Caco-2 (cell line): ENCODE data around the gene IRF2BP2. TPM values are rescaled to one million over a fixed set of nuclear protein-coding genes. Genes with fewer than 3 reads are reported as not detected.

Experiments
- BruUV-seq: library from RNA; stranded (reverse); fragments of 400-500 nt; replicated peaks from 2 replicates; lab custom pipeline; 2021; lab: Mats Ljungman, UMichigan
- CTCF ChIA-PET: fragments of 300-600 bp; sonication (Branson Sonifier 250); formaldehyde crosslinking; loops from one replicate; lab custom pipeline; 2022; ENCODE audit warnings: antibody characterized with exemption; lab: Charles Lee
- POLR2A ChIA-PET: fragments of 300-600 bp; sonication (Branson Sonifier 250); formaldehyde crosslinking; loops from one replicate; lab custom pipeline; 2022; ENCODE audit warnings: antibody characterized with exemption; lab: Charles Lee
- DNase-seq, 2 experiments: peaks; one replicate each; pipeline versions ENCODE4 v3.0.0 to v3.0.0-alpha.2; 2020 to 2022
- H3K27me3 ChIP-seq: replicated peaks from 2 replicates; pipeline ENCODE4 v1.6.0; 2011; ENCODE audit warnings: low read length; ENCODE audit not compliant: control insufficient read depth, insufficient read depth
- H3K36me3 ChIP-seq: 2 replicates; pipeline ENCODE4 v1.5.1; 2011; ENCODE audit warnings: low read length; ENCODE audit not compliant: control insufficient read depth, insufficient read depth
- H3K4me1 ChIP-seq: fragments of 250-450 bp; sonication (Bioruptor Pico); 2 replicates; pipeline ENCODE4 v1.5.1; 2020; ENCODE audit warnings: mild to moderate bottlenecking
- H3K4me3 ChIP-seq: 2 replicates; pipeline ENCODE4 v1.5.1; 2011; ENCODE audit warnings: low read depth, mild to moderate bottlenecking, control low read depth, low read length
- H3K9me3 ChIP-seq: fragments of 250-450 bp; sonication (Bioruptor Pico); 2 replicates; pipeline ENCODE4 v1.5.1; 2020; ENCODE audit warnings: mild to moderate bottlenecking, moderate library complexity
- H3K27ac Mint-ChIP-seq: one replicate; pipeline ENCODE4 v1.8.0; 2022; ENCODE audit warnings: mixed read lengths; ENCODE audit not compliant: unreplicated experiment
- H3K27me3 Mint-ChIP-seq: one replicate; pipeline ENCODE4 v1.8.0; 2022; ENCODE audit warnings: mixed read lengths; ENCODE audit not compliant: insufficient read depth, unreplicated experiment
- H3K36me3 Mint-ChIP-seq: one replicate; pipeline ENCODE4 v1.8.0; 2022; ENCODE audit warnings: mild to moderate bottlenecking, mixed read lengths; ENCODE audit not compliant: insufficient read depth, unreplicated experiment
- H3K4me1 Mint-ChIP-seq: one replicate; pipeline ENCODE4 v1.8.0; 2022; ENCODE audit warnings: low read depth, mixed read lengths; ENCODE audit not compliant: unreplicated experiment
- H3K4me3 Mint-ChIP-seq: one replicate; pipeline ENCODE4 v1.8.0; 2022; ENCODE audit warnings: mild to moderate bottlenecking, moderate library complexity, mixed read lengths; ENCODE audit not compliant: unreplicated experiment
- H3K9me3 Mint-ChIP-seq: one replicate; pipeline ENCODE4 v1.8.0; 2022; ENCODE audit warnings: mixed read lengths; ENCODE audit not compliant: unreplicated experiment
- intact Hi-C: fragments of 100-400 bp; cut with micrococcal nuclease; formaldehyde crosslinking; loops from one replicate; pipeline ENCODE4 v1.10.0; 2022; ENCODE audit not compliant: unreplicated experiment
- total RNA-seq: library from RNA; stranded (reverse); gene quantifications from 2 replicates; pipeline ENCODE4 v1.2.3, GENCODE V29; 2022
- TF ChIP-seq, protein P1 (sequence below), 2 experiments: fragments of 200-600 bp in 1 of 2; IDR thresholded peaks; 1 replicate in 1 of 2; 2 replicates in 1 of 2; pipeline versions ENCODE4 v1.5.1 to v1.8.0; 2011 to 2022; ENCODE audit warnings: antibody characterized with exemption in 1 of 2, control low read depth in 1 of 2, inconsistent platforms in 1 of 2, low read depth in 1 of 2, low read length in 1 of 2, mild to moderate bottlenecking in 1 of 2, moderate library complexity in 1 of 2; ENCODE audit not compliant: insufficient read depth in 1 of 2, severe bottlenecking in 1 of 2, unreplicated experiment in 1 of 2

IRF2BP2 gene
- total RNA-seq, 1 experiment from 2014 or later = 135 TPM

DNA sequence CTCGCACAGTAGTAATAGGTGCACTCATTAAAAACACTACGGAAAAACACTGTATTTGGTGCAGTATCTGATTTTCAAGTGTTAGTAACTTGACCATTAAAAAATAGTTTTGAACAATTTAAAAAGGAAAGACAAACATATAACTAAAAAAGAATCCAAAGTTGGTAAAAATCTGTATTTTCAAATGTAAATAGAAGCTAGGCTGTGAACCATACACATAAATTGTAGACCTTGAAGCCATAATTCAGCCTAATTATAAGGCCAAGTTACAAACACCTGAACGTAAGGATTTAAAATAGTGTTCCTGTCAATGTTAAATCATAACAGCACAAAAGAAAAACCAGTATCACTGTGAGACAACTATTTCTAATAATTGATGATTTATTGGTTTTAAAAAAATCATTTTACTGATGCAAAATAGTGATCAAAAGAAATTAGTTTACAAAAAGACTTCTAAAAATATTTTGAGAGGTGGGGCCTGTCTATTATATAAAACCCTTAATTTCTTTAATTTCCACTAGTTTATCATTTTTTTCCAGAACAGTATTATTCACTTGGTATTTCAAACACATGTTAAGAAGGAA, 4.5 kb downstream of the IRF2BP2 start:
- TF ChIP-seq, protein P1, sequence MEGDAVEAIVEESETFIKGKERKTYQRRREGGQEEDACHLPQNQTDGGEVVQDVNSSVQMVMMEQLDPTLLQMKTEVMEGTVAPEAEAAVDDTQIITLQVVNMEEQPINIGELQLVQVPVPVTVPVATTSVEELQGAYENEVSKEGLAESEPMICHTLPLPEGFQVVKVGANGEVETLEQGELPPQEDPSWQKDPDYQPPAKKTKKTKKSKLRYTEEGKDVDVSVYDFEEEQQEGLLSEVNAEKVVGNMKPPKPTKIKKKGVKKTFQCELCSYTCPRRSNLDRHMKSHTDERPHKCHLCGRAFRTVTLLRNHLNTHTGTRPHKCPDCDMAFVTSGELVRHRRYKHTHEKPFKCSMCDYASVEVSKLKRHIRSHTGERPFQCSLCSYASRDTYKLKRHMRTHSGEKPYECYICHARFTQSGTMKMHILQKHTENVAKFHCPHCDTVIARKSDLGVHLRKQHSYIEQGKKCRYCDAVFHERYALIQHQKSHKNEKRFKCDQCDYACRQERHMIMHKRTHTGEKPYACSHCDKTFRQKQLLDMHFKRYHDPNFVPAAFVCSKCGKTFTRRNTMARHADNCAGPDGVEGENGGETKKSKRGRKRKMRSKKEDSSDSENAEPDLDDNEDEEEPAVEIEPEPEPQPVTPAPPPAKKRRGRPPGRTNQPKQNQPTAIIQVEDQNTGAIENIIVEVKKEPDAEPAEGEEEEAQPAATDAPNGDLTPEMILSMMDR (IDR thresholded peaks at IDR 0.05; ENCODE audit: insufficient read depth in 1 of 2, low read depth in 1 of 2, low read length in 1 of 2, severe bottlenecking in 1 of 2, unreplicated experiment in 1 of 2) = no peak
- CTCF ChIA-PET = interaction anchor here (1.3 kb wide), 1 partner anchor 106 kb away, joined by 5 read pairs; no protein-coding TSS in a partner anchor

GRCh38 chr1:234604495-234605398, 5.2 kb downstream of the IRF2BP2 start:
- Mint-ChIP-seq H3K27ac (no peak overlapping the region), H3K4me1 (peaks cover 34% of the 10 kb centered on the region), H3K4me3 (peak overlapping the region; percentile 90), H3K9me3 (no peaks in the 10 kb centered on the region), H3K27me3 (no peaks in the 10 kb centered on the region), H3K36me3 (peaks cover 71% of the 10 kb centered on the region)
- BruUV-seq = no TSS peak
- TF ChIP-seq, protein P1 (IDR thresholded peaks at IDR 0.05; ENCODE audit: insufficient read depth in 1 of 2, low read depth in 1 of 2, low read length in 1 of 2, severe bottlenecking in 1 of 2, unreplicated experiment in 1 of 2) = no peak
- ChIA-PET CTCF (interaction anchor here (1.3 kb wide), 1 partner anchor 105 kb away, joined by 5 read pairs; no protein-coding TSS in a partner anchor), POLR2A (interaction anchor here (1.0 to 1.9 kb wide), 4 partner anchors 23 to 352 kb away, joined by 3 to 10 read pairs (median 6); no protein-coding TSS in a partner anchor)
- no peaks in the 10 kb centered on the region for H3K9me3 ChIP-seq
- peaks cover 49% of the 10 kb centered on the region for H3K4me1 ChIP-seq
- H3K36me3 ChIP-seq = peaks cover 7% of the 10 kb centered on the region
- no peak for DNase-seq
- H3K4me3 ChIP-seq = peak overlapping the region; percentile 82
- H3K27me3 ChIP-seq = no peaks in the 10 kb centered on the region
- intact Hi-C loops = no loop called here

More for the DNA sequence above, 4.5 kb downstream of the IRF2BP2 start:
- DNase-seq = no peak
- peak overlapping the region; percentile 90 for H3K27ac Mint-ChIP-seq
- peaks cover 34% of the 10 kb centered on the region for H3K4me1 Mint-ChIP-seq
- no peaks in the 10 kb centered on the region for H3K27me3 Mint-ChIP-seq
- Histone ChIP-seq H3K4me3 (peak overlapping the region; percentile 82), H3K4me1 (peaks cover 49% of the 10 kb centered on the region), H3K36me3 (peaks cover 7% of the 10 kb centered on the region), H3K9me3 (no peaks in the 10 kb centered on the region), H3K27me3 (no peaks in the 10 kb centered on the region)
- intact Hi-C loops = no loop called here
- H3K4me3 Mint-ChIP-seq = peak overlapping the region; percentile 90
- no TSS peak for BruUV-seq
- peaks cover 71% of the 10 kb centered on the region for H3K36me3 Mint-ChIP-seq
- POLR2A ChIA-PET = interaction anchor here (1.9 kb wide), 1 partner anchor 22 kb away, joined by 8 read pairs; no protein-coding TSS in a partner anchor
- H3K9me3 Mint-ChIP-seq = no peaks in the 10 kb centered on the region
